Coronary artery (tissue), 2 donors: Measurements from ENCODE around the gene ZMPSTE24.

Experiments used
- DNase-seq: peaks from one replicate; pipeline ENCODE4 v3.0.0-alpha.2; 2017; ENCODE audit warnings: low spot score
- H3K27ac ChIP-seq, 2 donors: fragments of 200-600 bp; sonication (generic); one replicate each; pipeline ENCODE4 v1.5.1; 2016 to 2019
- H3K4me3 ChIP-seq: fragments of 200-600 bp; sonication (generic); 2 replicates; pipeline ENCODE4 v1.5.1; 2016; ENCODE audit warnings: mild to moderate bottlenecking, moderate library complexity
- CTCF ChIP-seq: fragments of 200-600 bp; sonication (generic); IDR thresholded peaks from one replicate; pipeline ENCODE4 v1.5.1; 2019; ENCODE audit warnings: antibody characterized with exemption

ZMPSTE24 gene

DNA sequence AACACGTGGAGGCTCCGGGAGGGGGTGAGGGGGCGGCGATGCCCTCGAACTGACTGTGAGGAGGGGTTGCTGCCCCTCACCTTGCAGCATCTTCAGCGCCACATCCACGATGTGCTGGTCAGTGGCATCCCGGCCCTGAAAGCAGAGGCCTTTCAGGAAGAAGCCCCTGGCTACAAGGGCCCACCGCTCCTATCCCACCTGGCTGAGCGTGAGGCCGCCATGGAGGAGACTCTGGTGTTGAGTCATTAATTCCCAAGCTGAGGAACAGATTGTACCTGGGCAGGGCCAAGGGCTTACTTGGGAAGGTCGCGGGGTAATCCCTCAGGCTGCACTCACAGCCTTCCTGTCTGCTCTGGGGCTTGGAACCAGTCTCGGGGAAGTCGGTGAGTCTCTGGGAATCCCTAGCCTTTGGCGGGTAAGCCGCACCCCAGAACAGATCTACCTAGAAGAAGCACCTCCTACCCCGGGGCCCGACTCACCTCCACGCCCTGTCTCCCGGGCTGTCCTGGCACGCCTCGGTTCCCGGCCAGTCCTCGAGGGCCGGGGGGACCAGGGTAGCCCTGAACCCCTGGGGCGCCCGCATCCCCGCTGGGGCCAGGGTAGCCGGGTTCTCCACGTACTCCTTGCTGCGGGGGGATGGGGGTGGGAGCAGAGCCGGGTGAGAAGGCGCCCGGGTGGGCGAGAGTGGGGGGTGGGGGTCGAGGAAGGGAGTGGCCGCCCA, 45.2 kb downstream of the ZMPSTE24 start:
- Histone ChIP-seq H3K4me3 (no peak overlapping the region), H3K27ac (no peak overlapping the region)
- DNase-seq, result no peak
- TF ChIP-seq CTCF, result no peak

DNA sequence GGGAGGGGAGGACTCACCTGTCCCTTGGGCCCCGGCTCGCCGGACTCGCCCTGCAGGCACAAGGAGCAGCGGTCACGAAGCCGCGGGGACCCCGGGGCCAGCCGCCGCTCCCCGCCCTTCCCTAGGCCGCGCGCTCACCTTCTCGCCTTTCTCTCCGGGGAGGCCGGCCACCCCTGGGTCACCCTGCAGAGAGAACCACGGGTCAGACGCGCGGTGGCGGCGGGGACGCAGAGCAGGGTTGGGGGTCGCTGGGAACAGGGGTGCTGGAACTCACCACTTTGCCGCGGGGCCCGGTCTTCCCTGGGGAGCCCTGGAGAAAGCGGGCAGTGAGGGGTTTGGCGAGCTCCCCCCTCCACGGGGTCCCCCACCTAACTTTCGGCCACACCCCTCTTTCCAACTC, 45.8 kb downstream of the ZMPSTE24 start:
- no peak for TF ChIP-seq CTCF
- DNase-seq, result no peak
- Histone ChIP-seq H3K4me3 (no peak overlapping the region), H3K27ac (no peak overlapping the region)

- Histone ChIP-seq H3K4me3 (no peak overlapping the region), H3K27ac (no peak overlapping the region)
- TF ChIP-seq CTCF, result no peak
- no peak for DNase-seq
These were observed 47.4 kb downstream of the ZMPSTE24 start for GRCh38 chr1:40305451-40305850.

- no peak overlapping the region for H3K4me3 ChIP-seq
- no peak for DNase-seq
- H3K27ac ChIP-seq, result no peak overlapping the region
- TF ChIP-seq CTCF, result no peak
These were observed 47.8 kb downstream of the ZMPSTE24 start for GRCh38 chr1:40305871-40306270.

- TF ChIP-seq CTCF, result no peak
- H3K27ac ChIP-seq, result no peak overlapping the region
- no peak for DNase-seq
These were observed 48.3 kb downstream of the ZMPSTE24 start for GRCh38 chr1:40306296-40306695.

DNA sequence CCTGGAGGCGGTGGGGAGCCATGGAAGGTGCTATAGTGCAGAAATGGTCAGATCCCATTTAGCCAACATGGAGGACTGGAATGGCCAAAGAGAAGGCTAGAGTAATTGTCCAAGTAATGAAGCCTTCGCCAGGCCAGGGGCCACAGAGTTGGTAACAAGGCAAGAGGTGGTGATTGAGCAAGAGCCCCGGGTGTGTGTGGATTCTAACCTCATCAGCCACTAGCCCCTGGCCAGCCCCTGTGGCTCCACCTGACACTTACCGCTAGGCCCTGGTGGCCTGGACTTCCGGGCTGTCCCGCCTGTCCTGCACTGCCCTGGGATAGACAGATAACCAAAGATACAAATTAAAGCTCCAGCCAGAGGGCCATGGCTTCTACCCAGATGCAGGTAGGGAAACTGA, 49.1 kb downstream of the ZMPSTE24 start:
- H3K4me3 ChIP-seq, result no peak overlapping the region
- no peak for DNase-seq
- no peak overlapping the region for H3K27ac ChIP-seq
- no peak for TF ChIP-seq CTCF

More at GRCh38 chr1:40306296-40306695, 48.3 kb downstream of the ZMPSTE24 start:
- no peak overlapping the region for H3K4me3 ChIP-seq

GRCh38 chr1:40308036-40308727, 50.1 kb downstream of the ZMPSTE24 start:
- TF ChIP-seq CTCF, result no peak
- DNase-seq, result no peak
- Histone ChIP-seq H3K4me3 (no peak overlapping the region), H3K27ac (peak overlapping the region; percentile 47 to 54)
